Activated CD4-positive, alpha-beta T cell treated with anti-CD3 and anti-CD28 coated beads, Interleukin-2, amount 10 ng/mL, durations not matched to agents 24 days and 14 days (primary cell): Measurements from ENCODE around the gene CDC42BPA. TPM values are rescaled to one million over a fixed set of nuclear protein-coding genes. Genes with fewer than 3 reads are reported as not detected.

ENCODE experiments used
- DNase-seq: peaks from one replicate; pipeline ENCODE4 v3.0.0; 2022
- H3K27ac Mint-ChIP-seq: one replicate; pipeline ENCODE4 v1.8.0; 2022; ENCODE audit warnings: mild to moderate bottlenecking, mixed read lengths
- H3K27me3 Mint-ChIP-seq: one replicate; pipeline ENCODE4 v1.8.0; 2022; ENCODE audit warnings: mixed read lengths
- H3K36me3 Mint-ChIP-seq: one replicate; pipeline ENCODE4 v1.8.0; 2022; ENCODE audit warnings: low read depth, mild to moderate bottlenecking, mixed read lengths
- H3K4me1 Mint-ChIP-seq: one replicate; pipeline ENCODE4 v1.8.0; 2021; ENCODE audit warnings: mixed read lengths
- H3K4me3 Mint-ChIP-seq: one replicate; pipeline ENCODE4 v1.8.0; 2022; ENCODE audit warnings: mild to moderate bottlenecking, moderate library complexity, mixed read lengths
- H3K9me3 Mint-ChIP-seq: one replicate; pipeline ENCODE4 v1.8.0; 2021; ENCODE audit warnings: mixed read lengths
- intact Hi-C: fragments of 100-400 bp; cut with micrococcal nuclease; formaldehyde crosslinking; loops from one replicate; pipeline ENCODE4 v1.15.1; 2023
- total RNA-seq: library from RNA; stranded (reverse); gene quantifications from 2 replicates; pipeline ENCODE4 v1.2.3, GENCODE V29; 2022

CDC42BPA gene
- total RNA-seq, 1 donor from 2014 or later, result 1.2 TPM

DNA sequence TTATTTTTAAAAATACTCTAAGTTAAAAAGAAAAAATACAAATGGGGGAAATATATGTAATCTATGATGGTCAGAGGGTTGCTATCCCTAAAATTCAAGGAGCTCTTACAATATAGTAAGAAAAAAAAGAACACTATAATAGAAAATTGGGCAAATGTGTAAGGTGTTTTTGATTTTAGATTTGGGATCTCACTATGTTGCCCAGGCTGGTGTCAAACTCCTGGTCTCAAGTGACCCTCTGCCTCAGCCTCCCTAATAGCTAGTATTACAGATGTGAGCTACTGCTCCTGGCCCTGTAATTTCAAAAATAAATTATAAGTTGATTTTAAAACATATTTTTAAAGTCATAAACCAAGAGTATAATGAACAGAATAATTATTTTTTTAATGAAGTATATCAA, 45.9 kb downstream of the CDC42BPA start:
- no peaks in the 10 kb centered on the region for H3K4me1 Mint-ChIP-seq
- H3K36me3 Mint-ChIP-seq, result no peaks in the 10 kb centered on the region
- H3K9me3 Mint-ChIP-seq, result peaks cover 4% of the 10 kb centered on the region
- no peak overlapping the region for H3K27ac Mint-ChIP-seq
- DNase-seq, result no peak
- intact Hi-C loops, result no loop called here
- H3K4me3 Mint-ChIP-seq, result no peak overlapping the region
- H3K27me3 Mint-ChIP-seq, result peaks cover 1% of the 10 kb centered on the region

GRCh38 chr1:227270554-227270953, 47.7 kb downstream of the CDC42BPA start:
- peaks cover 3% of the 10 kb centered on the region for H3K27me3 Mint-ChIP-seq
- no peaks in the 10 kb centered on the region for H3K4me1 Mint-ChIP-seq
- no peak overlapping the region for H3K4me3 Mint-ChIP-seq
- H3K27ac Mint-ChIP-seq, result no peak overlapping the region
- no peak for DNase-seq
- intact Hi-C loops, result no loop called here
- peaks cover 4% of the 10 kb centered on the region for H3K9me3 Mint-ChIP-seq
- no peaks in the 10 kb centered on the region for H3K36me3 Mint-ChIP-seq

GRCh38 chr1:227268943-227269342, 49.3 kb downstream of the CDC42BPA start:
- Mint-ChIP-seq H3K9me3 (peaks cover 4% of the 10 kb centered on the region), H3K4me1 (no peaks in the 10 kb centered on the region), H3K36me3 (no peaks in the 10 kb centered on the region), H3K27me3 (peaks cover 5% of the 10 kb centered on the region), H3K27ac (no peak overlapping the region), H3K4me3 (no peak overlapping the region)
- no peak for DNase-seq
- intact Hi-C loops, result no loop called here

DNA sequence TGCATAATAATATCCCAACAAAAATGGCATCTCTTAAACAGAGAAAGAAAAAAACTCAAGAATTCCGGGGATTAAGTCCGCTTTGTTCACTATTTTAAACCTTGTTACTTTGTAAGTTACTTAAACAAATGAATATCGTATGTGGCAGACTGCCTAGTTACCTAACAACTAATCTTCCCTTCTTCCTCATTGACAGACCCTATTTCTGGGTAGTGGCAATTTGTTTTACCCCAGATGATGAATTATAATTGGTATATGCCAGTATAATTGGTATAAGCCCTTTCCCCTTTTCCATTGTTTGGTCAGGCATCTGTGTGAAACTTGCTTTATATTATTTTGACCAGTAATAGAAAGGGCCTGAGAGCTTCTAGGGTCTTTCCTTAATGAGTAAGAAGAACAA, 52.4 kb downstream of the CDC42BPA start:
- Mint-ChIP-seq H3K9me3 (no peaks in the 10 kb centered on the region), H3K4me1 (no peaks in the 10 kb centered on the region), H3K27me3 (peaks cover 6% of the 10 kb centered on the region), H3K4me3 (no peak overlapping the region), H3K36me3 (no peaks in the 10 kb centered on the region), H3K27ac (no peak overlapping the region)
- DNase-seq, result no peak
- intact Hi-C loops, result no loop called here

DNA sequence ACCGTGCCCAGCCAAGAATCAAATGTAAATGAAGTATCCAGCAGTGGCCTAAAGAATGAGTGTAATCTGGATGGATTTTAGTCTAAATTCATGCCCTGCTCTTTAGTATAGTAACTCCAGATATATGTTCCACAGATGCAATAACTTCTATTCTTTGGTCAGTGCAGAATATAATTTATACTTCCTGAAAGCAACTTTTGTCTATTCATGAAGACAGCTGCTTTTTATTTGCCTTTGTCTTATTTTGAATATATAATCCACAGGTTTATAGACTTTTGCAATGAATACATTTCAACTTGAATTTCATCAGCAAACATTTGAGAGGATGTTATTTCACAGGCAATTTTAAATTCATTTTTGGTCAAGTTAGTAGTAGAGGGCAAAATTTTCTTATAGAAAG, 54.4 kb downstream of the CDC42BPA start:
- no peaks in the 10 kb centered on the region for H3K9me3 Mint-ChIP-seq
- no peaks in the 10 kb centered on the region for H3K36me3 Mint-ChIP-seq
- H3K4me1 Mint-ChIP-seq, result no peaks in the 10 kb centered on the region
- no peak for DNase-seq
- peaks cover 6% of the 10 kb centered on the region for H3K27me3 Mint-ChIP-seq
- intact Hi-C loops, result no loop called here
- no peak overlapping the region for H3K27ac Mint-ChIP-seq
- no peak overlapping the region for H3K4me3 Mint-ChIP-seq

DNA sequence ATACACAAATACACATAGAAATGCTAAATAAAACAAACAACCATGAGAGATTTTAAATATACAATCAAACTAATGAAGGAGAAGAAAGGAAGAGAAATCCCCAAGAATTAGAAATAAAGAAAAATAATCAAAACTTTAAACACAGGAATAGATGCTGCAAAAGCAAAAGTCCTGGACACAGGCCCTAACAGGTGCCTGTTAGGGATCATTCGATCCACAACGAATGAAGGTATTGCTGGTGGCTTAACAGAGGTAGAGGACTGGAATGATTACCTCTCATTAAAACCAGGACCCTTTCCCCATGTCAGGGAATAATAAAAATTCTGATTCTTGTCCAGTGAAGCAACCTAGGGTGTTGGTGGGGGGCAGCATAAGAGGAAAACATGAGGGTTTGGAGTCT, 56.8 kb downstream of the CDC42BPA start:
- no peaks in the 10 kb centered on the region for H3K36me3 Mint-ChIP-seq
- no peak overlapping the region for H3K27ac Mint-ChIP-seq
- H3K4me3 Mint-ChIP-seq, result no peak overlapping the region
- no peaks in the 10 kb centered on the region for H3K4me1 Mint-ChIP-seq
- DNase-seq, result no peak
- H3K9me3 Mint-ChIP-seq, result no peaks in the 10 kb centered on the region
- intact Hi-C loops, result no loop called here
- H3K27me3 Mint-ChIP-seq, result peaks cover 3% of the 10 kb centered on the region

DNA sequence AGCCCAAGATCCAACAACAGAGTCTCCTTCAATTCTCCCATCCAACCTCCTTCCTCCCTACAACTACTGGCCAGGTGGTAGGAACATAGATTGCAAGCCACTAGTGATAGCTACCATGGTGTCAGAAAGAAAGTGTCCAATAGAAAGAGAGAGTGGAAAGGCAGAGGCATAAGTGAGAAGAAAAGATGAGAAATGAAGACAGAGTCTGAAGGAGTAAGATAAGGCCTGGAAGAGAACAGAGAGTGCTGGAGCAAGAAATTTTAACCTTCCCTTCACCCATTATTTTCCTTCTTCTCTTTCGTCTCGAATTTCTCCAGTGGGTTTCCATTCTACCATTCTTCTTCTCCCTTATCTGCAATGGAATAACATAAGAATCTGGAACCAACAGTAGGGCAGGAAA, 57.9 kb downstream of the CDC42BPA start:
- no peak overlapping the region for H3K27ac Mint-ChIP-seq
- intact Hi-C loops, result no loop called here
- no peak overlapping the region for H3K4me3 Mint-ChIP-seq
- H3K27me3 Mint-ChIP-seq, result peaks cover 3% of the 10 kb centered on the region
- no peak for DNase-seq
- no peaks in the 10 kb centered on the region for H3K9me3 Mint-ChIP-seq
- H3K4me1 Mint-ChIP-seq, result no peaks in the 10 kb centered on the region
- no peaks in the 10 kb centered on the region for H3K36me3 Mint-ChIP-seq

- H3K4me3 Mint-ChIP-seq, result no peak overlapping the region
- H3K27ac Mint-ChIP-seq, result no peak overlapping the region
- no peaks in the 10 kb centered on the region for H3K4me1 Mint-ChIP-seq
- H3K9me3 Mint-ChIP-seq, result no peaks in the 10 kb centered on the region
- H3K36me3 Mint-ChIP-seq, result no peaks in the 10 kb centered on the region
- peaks cover 5% of the 10 kb centered on the region for H3K27me3 Mint-ChIP-seq
- no peak for DNase-seq
- intact Hi-C loops, result no loop called here
Observed at GRCh38 chr1:227257964-227258363, 60.3 kb downstream of the CDC42BPA start.

- no peaks in the 10 kb centered on the region for H3K9me3 Mint-ChIP-seq
Observed at GRCh38 chr1:227255086-227255732, 63.1 kb downstream of the CDC42BPA start.

DNA sequence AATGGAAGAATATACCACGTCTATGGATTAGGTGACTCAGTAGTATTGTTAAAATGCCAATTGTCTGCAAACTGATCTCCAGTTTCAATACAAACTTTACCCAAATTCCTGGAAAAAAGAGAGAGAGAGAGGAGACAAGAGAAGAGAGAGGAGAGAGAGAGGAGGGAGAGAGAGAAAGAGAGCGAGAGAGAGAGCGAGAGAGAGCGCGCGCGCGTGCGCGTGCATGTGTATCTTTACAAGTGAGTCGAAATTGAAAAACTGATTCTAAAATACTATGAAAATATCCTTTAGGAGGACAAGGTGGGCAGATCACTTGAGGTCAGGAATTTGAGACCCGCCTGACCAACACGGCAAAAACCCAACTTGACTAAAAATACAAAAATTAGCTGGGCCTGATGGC, 65.2 kb downstream of the CDC42BPA start:
- Mint-ChIP-seq H3K27ac (no peak overlapping the region), H3K36me3 (no peaks in the 10 kb centered on the region), H3K4me1 (no peaks in the 10 kb centered on the region), H3K9me3 (no peaks in the 10 kb centered on the region), H3K27me3 (peaks cover 10% of the 10 kb centered on the region), H3K4me3 (no peak overlapping the region)
- DNase-seq, result no peak
- intact Hi-C loops, result no loop called here

More at GRCh38 chr1:227255086-227255732, 63.1 kb downstream of the CDC42BPA start:
- no peak overlapping the region for H3K27ac Mint-ChIP-seq
- peaks cover 5% of the 10 kb centered on the region for H3K27me3 Mint-ChIP-seq
- no peaks in the 10 kb centered on the region for H3K4me1 Mint-ChIP-seq
- no peak for DNase-seq
- no peaks in the 10 kb centered on the region for H3K36me3 Mint-ChIP-seq
- intact Hi-C loops, result no loop called here
- no peak overlapping the region for H3K4me3 Mint-ChIP-seq

DNA sequence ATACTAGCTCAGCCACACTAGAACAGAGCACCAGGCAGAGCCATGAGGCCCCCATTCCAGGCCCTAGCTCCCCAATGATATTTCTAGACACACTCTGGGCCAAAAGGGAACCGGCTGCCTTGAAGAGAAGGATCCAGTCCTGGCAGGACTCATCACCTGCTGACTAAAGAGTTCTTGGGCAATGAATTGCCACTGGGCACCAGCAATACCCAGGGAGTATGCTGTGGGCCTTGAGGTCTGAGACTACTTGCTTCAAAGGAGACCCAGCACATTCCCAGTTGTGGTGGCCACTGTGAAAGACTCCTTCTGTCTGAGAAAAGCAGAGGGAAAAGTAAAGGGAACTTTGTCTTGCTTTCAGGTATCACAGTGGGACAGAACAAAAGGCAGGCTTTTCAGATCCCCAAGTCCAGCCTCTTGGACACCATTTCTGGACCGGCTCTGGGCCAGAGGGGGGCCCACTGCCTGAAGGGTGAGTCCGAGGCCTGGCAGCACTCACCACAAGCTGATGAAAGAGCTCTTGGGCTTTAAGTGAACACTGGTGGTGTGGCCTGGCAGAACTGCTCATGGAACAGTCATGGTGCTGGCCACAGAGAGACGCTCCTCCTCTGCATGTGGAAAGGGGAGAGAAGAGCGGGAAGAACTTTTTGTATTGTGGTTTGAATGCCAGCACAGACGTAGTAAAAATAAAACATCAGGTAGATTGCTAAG, 72.5 kb downstream of the CDC42BPA start:
- no peaks in the 10 kb centered on the region for H3K4me1 Mint-ChIP-seq
- peaks cover 13% of the 10 kb centered on the region for H3K27me3 Mint-ChIP-seq
- intact Hi-C loops, result no loop called here
- no peaks in the 10 kb centered on the region for H3K9me3 Mint-ChIP-seq
- DNase-seq, result no peak
- no peak overlapping the region for H3K4me3 Mint-ChIP-seq
- no peaks in the 10 kb centered on the region for H3K36me3 Mint-ChIP-seq
- H3K27ac Mint-ChIP-seq, result no peak overlapping the region

GRCh38 chr1:227244339-227245118, 73.8 kb downstream of the CDC42BPA start:
- Mint-ChIP-seq H3K4me3 (no peak overlapping the region), H3K27me3 (peaks cover 17% of the 10 kb centered on the region), H3K4me1 (no peaks in the 10 kb centered on the region), H3K9me3 (no peaks in the 10 kb centered on the region), H3K36me3 (no peaks in the 10 kb centered on the region), H3K27ac (no peak overlapping the region)
- intact Hi-C loops, result no loop called here
- DNase-seq, result no peak

DNA sequence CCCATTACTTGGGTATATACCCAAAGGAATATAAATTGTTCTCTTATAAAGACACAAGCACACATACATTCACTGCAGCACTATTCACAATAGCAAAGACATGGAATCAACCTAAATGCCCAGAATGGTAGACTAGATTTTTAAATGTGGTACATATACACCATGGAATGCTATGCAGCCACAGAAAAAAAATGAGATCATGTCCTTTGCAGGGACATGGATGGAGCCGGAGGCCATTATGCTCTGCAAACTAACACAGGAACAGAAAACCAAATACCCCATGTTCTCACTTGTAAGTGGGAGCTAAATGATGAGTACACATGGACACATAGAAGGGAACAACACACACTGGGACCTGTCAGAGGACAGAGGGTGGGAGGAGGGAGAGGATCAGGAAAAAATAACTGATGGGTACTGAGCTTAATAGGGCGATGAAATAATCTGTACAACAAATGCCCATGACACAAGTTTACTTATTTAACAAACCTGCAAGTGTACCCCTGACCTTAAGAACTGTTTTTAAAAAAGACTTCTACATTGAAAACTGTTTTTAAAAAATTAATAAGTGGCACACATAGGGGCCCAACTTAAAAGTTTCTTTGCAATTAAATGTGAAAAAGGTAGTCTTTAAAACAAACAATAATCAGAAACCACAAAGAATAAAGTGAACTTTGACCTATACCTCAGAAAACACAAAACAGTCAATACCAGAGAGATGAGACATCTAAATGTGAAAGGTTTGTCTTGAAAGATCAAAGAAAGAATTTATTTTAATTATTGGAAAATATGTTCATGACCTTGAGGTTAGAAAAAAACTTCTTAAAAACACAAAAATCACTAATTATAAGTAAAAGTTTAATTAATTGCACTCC, 75.2 kb downstream of the CDC42BPA start:
- no peak for DNase-seq
- Mint-ChIP-seq H3K27me3 (peaks cover 21% of the 10 kb centered on the region), H3K4me1 (no peaks in the 10 kb centered on the region), H3K27ac (no peak overlapping the region), H3K36me3 (no peaks in the 10 kb centered on the region), H3K4me3 (no peak overlapping the region), H3K9me3 (no peaks in the 10 kb centered on the region)
- intact Hi-C loops, result no loop called here
